Heart left ventricle (tissue), 16 donors: ENCODE results near the gene AGXT2. TPM values are rescaled to one million over a fixed set of nuclear protein-coding genes. Genes with fewer than 3 reads are reported as not detected.

ENCODE experiments used
- ATAC-seq, 4 donors: fragments of 200-7000 bp; cut with Tn5 transposase; one replicate each; pipeline ENCODE4 v1.9.1; 2020 to 2022; ENCODE audit warnings: moderate library complexity in 4 of 4, mild to moderate bottlenecking in 3 of 4, moderate number of reproducible peaks in 1 of 4
- DNase-seq, 5 donors: peaks; one replicate each; pipeline ENCODE4 v3.0.0-alpha.2; 2020
- H3K27ac ChIP-seq, 12 donors: fragments of 200-600 bp; sonication (generic) in 4 of 12; one replicate each; pipeline versions ENCODE4 v1.5.0 to v1.8.0; 2016 to 2022; ENCODE audit warnings: mild to moderate bottlenecking in 2 of 12
- H3K27me3 ChIP-seq, 9 donors: fragments of 200-600 bp; sonication (generic) in 2 of 9; one replicate each; pipeline versions ENCODE4 v1.5.1 to v1.8.0; 2016 to 2022; ENCODE audit warnings: mild to moderate bottlenecking in 3 of 9
- H3K36me3 ChIP-seq, 9 donors: fragments of 200-600 bp; sonication (generic) in 2 of 9; one replicate each; pipeline versions ENCODE4 v1.5.0 to v1.8.0; 2018 to 2022; ENCODE audit warnings: mild to moderate bottlenecking in 2 of 9
- H3K4me1 ChIP-seq, 12 donors: fragments of 200-600 bp; sonication (generic) in 4 of 12; one replicate each; pipeline versions ENCODE4 v1.5.0 to v1.8.0; 2016 to 2022; ENCODE audit warnings: mild to moderate bottlenecking in 3 of 12
- H3K4me3 ChIP-seq, 12 donors: fragments of 200-600 bp; sonication (generic) in 4 of 12; one replicate each; pipeline versions ENCODE4 v1.5.0 to v1.8.0; 2017 to 2022; ENCODE audit warnings: mild to moderate bottlenecking in 9 of 12, moderate library complexity in 4 of 12
- H3K9me3 ChIP-seq, 12 donors: fragments of 200-600 bp; sonication (generic) in 4 of 12; one replicate each; pipeline versions ENCODE4 v1.5.0 to v1.8.0; 2016 to 2022; ENCODE audit warnings: mild to moderate bottlenecking in 1 of 12
- CTCF ChIP-seq, 12 donors: fragments of 200-600 bp; sonication (generic) in 4 of 12; IDR thresholded peaks; one replicate each; pipeline versions ENCODE4 v1.5.0 to v1.8.0; 2018 to 2022; ENCODE audit warnings: antibody characterized with exemption in 12 of 12, mild to moderate bottlenecking in 5 of 12
- POLR2A ChIP-seq, 2 donors: fragments of 450-650 bp; IDR thresholded peaks; one replicate each; pipeline ENCODE4 v1.6.1; 2017; ENCODE audit warnings: antibody characterized with exemption in 2 of 2, mild to moderate bottlenecking in 2 of 2, moderate library complexity in 2 of 2
- WGBS, 4 donors: extraction: QIAGEN DNeasy Blood & Tissue Kit in 2 of 4; methylation state at CpG; one replicate each; pipeline versions ENCODE4 v1.1.5 to v1.1.7; 2013 to 2018; 5-methylcytosine and 5-hydroxymethylcytosine counted together
- intact Hi-C, 10 donors: fragments of 100-400 bp; cut with DNase I; formaldehyde crosslinking; loops; one replicate each; pipeline versions ENCODE4 v1.11.1 to v1.14.2; 2022
- polyA plus RNA-seq, 2 donors: library from polyadenylated mRNA; stranded (reverse); fragments of 200-250 nt; gene quantifications; one replicate each; pipeline ENCODE4 v1.2.3, GENCODE V29; 2013
- total RNA-seq, 9 donors: library from RNA; depleted of rRNA in 2 of 9; stranded (reverse); fragments of >200 nt in 2 of 9; fragmentation: NEBNext Ultra II Directional in 3 of 9; extraction: Animal tissue kit (Norgen Biotek cat#: 25700) in 3 of 9; gene quantifications; one replicate each; pipeline versions ENCODE4 v1.1.0 to v1.2.4, GENCODE V29; 2016 to 2023
- donor health status: ischemic (EF 13 %, LVEDD 7.1; RV severe dilation, severe dysfunction).
- donor health status: healthy with polysubstance abuse.
- donor health status: DM: no; HTN: yes; CAD: no.
- donor health status: DM: no; HTN: no; CAD: no.
- donor health status: ischemic (EF 25% LVEDD 6.9; RV normal size, moderate dysfunction).
- donor health status: ischemic (EF 25% LVEDD 5.7; RV mildly dilated, moderate dysfunction).
- donor health status: healthy.
- donor health status: DM: yes; HTN: yes; CAD: no.
- donor health status: ischemic (EF 35%, LVEDD 5.7; RV mildly dilated, moderate dysfunction).
- donor health status: nonischemic (EF 11% LVEDD 7.7; RV severe dilation, severe dysfunction).
- donor health status: DM: yes; HTN: yes; CAD: no.
- donor health status: PGD.
- donor health status: ischemic (EF 29% LVEDD 5.4; RV normal size, mild dysfunction).
- donor health status: nonischemic (EF 23%, LVEDD 6.1; RV moderate dilation, normal function).

AGXT2 gene
- total and polyA plus RNA-seq, 11 donors: not detected

DNA sequence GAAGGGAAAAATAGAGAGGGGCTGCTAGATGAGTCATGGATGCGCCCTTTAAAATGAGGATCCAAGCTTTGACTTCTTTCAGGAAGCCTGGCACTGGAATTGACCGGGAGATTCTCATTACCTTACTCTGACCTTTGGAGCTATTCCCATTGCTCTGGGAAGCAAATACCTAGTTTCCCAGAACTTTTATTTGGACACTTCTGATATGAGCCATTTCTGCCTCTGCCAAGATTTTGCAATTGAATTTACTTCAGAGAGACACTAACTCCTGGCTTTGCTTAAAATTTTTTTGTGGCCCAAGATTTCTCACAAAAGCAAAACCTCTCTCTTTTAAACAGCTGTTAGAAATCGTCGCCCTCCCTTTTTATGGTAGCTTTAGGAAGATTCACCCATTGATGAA, 15.7 kb upstream of the AGXT2 start:
- Histone ChIP-seq H3K27me3 (peaks cover 0 to 6% (median 0%) of the 10 kb centered on the region in 9 donors), H3K9me3 (no peaks in the 10 kb centered on the region), H3K36me3 (no peaks in the 10 kb centered on the region), H3K4me3 (no peak overlapping the region), H3K4me1 (peaks cover 0 to 4% (median 0%) of the 10 kb centered on the region in 12 donors), H3K27ac (no peak overlapping the region)
- DNase-seq: no peak
- ATAC-seq: no peak
- WGBS, 4 donors: 76 to 87% (median 86%) methylated on average over 4 of the region's 4 CpGs
- TF ChIP-seq CTCF (IDR thresholded peaks at IDR 0.05) (no peak), POLR2A (IDR thresholded peaks at IDR 0.05) (no peak)
- intact Hi-C loops: no loop called here

- no peak for TF ChIP-seq CTCF (IDR thresholded peaks at IDR 0.05)
- no peak for TF ChIP-seq POLR2A (IDR thresholded peaks at IDR 0.05)
- intact Hi-C loops: no loop called here
Observed at GRCh38 chr5:35061211-35061770, 13.5 kb upstream of the AGXT2 start.

DNA sequence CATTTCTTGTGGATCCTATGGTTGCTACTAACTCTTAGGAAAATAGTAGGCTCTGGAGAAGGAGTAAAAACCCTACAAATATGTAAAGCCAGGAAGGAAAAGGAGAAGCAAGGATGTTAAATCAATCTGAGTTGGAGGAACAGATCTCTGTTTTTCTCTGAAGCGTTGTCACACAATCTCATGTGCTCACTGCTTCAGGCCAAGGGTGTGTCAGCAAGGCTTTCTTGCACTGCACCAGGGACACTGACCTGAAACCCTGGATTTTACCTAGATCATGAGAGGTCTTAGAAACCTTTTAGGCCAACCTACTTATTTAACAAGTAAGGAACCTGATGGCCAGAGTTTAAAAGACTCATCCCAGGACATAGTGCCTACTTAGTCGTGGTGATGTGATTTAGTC, 12.5 kb upstream of the AGXT2 start:
- ATAC-seq: no peak
- H3K4me3 ChIP-seq: no peak overlapping the region
- 70 to 98% (median 83%) methylated on average over 2 of the region's 2 CpGs for WGBS, 4 donors
- TF ChIP-seq POLR2A (IDR thresholded peaks at IDR 0.05): no peak
- TF ChIP-seq CTCF (IDR thresholded peaks at IDR 0.05): no peak
- H3K27me3 ChIP-seq: peaks cover 0 to 6% (median 0%) of the 10 kb centered on the region in 9 donors
- intact Hi-C loops: no loop called here
- no peaks in the 10 kb centered on the region for H3K9me3 ChIP-seq
- no peaks in the 10 kb centered on the region for H3K4me1 ChIP-seq
- no peaks in the 10 kb centered on the region for H3K36me3 ChIP-seq
- no peak overlapping the region for H3K27ac ChIP-seq
- no peak for DNase-seq

More at GRCh38 chr5:35061211-35061770, 13.5 kb upstream of the AGXT2 start:
- Histone ChIP-seq H3K27me3 (peaks cover 0 to 9% (median 0%) of the 10 kb centered on the region in 9 donors), H3K4me1 (peaks cover 0 to 4% (median 0%) of the 10 kb centered on the region in 12 donors), H3K4me3 (no peak overlapping the region), H3K36me3 (no peaks in the 10 kb centered on the region), H3K27ac (no peak overlapping the region), H3K9me3 (no peaks in the 10 kb centered on the region)
- DNase-seq (no peak), ATAC-seq (no peak)
- 90 to 94% (median 94%) methylated on average over 2 of the region's 2 CpGs for WGBS, 4 donors

GRCh38 chr5:35059251-35059650, 11.5 kb upstream of the AGXT2 start:
- no peak for TF ChIP-seq CTCF (IDR thresholded peaks at IDR 0.05)
- TF ChIP-seq POLR2A (IDR thresholded peaks at IDR 0.05): no peak
- Histone ChIP-seq H3K36me3 (no peaks in the 10 kb centered on the region), H3K27ac (no peak overlapping the region), H3K4me1 (no peaks in the 10 kb centered on the region), H3K27me3 (peaks cover 0 to 6% (median 0%) of the 10 kb centered on the region in 9 donors), H3K4me3 (no peak overlapping the region), H3K9me3 (no peaks in the 10 kb centered on the region)
- intact Hi-C loops: no loop called here
- no peak for ATAC-seq
- no peak for DNase-seq
